GM19043 (cell line): ENCODE results near the gene GPD2.
"Not testable (repeated sequence)": the region's sequence is repeated elsewhere in the genome, so short reads cannot be mapped to it uniquely, and the experiment has no call there.

Experiments used
- ATAC-seq: cut with Tn5 transposase; IDR thresholded peaks from one replicate; pipeline ENCODE4 v1.9.1; 2021; ENCODE audit warnings: low read depth; ENCODE audit not compliant: unreplicated experiment

GPD2 gene

DNA sequence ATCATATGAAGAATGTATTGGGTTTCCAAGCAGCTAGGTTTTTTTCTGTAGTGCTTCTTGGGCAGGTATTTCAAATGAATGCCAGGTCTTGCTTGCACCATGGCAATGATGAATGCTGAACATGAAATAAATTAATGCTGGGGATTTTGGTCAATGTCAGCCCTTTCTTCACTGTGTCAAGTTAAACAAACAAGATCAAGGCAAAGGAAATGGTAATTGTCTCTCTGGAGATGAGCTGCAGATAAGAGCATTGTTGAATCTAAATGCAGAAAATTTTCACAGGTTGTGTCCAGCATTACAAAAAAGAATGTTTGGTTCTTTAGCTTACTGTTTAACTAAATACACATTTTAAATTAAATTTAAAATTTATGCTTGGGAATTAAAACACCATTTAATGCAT is 144.3 kb downstream of the GPD2 start:
- ATAC-seq: no peak

DNA sequence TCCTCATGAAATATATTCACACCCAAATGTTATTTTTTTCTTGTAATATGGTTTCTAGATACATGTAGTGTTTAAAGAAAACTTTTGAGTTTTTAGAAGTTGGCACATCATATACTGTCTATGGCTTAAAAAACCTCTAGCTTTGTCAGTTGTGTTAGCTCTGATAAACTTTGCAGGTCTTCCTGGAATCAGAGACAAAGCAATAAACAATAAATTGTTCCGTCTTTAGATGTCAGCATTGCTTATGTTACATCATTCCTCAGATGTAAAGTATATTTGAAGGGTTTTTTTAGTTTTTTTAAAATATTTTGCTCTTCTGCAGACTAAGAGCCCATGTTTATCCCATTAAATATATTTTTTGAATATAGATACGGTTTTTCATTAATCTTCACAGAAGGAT is 145.1 kb downstream of the GPD2 start:
- ATAC-seq: no peak

DNA sequence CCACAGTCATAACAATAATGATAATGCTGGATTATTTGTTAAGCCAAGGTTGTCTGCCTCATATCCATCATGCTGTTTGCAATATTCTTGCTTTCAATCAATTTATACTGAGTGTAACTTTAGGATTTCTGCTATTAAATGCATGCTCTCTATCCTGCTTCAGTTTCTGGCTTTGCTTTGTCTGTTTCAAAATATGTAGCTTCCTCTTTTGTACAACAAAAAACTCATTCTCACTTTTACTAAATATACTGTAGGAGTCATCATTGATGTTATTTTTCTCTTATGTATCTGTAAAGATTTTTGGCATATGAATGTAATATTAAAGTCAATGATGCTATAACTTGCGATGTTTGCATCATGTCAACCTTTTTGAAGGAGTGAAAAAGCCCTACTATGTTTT is 149.3 kb downstream of the GPD2 start:
- ATAC-seq: no peak

DNA sequence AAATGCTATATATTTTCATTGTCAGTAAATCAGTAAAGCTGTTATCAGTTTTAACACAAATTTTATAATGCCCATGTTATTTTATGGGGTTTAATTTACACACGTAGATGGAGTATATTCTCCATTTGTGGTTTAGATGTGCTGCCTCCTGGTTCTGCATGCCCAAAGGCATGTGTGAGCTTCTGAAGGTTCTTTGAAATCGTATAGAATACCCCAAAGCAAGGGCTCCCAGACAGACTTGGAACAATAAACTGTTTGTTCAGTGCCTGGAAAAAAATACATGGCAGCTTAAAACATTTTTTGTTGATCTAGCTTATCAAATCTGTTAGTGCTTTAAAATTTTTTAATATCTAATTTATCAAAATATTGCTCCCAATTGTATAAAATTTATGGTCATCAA is 150.4 kb downstream of the GPD2 start:
- no peak for ATAC-seq

DNA sequence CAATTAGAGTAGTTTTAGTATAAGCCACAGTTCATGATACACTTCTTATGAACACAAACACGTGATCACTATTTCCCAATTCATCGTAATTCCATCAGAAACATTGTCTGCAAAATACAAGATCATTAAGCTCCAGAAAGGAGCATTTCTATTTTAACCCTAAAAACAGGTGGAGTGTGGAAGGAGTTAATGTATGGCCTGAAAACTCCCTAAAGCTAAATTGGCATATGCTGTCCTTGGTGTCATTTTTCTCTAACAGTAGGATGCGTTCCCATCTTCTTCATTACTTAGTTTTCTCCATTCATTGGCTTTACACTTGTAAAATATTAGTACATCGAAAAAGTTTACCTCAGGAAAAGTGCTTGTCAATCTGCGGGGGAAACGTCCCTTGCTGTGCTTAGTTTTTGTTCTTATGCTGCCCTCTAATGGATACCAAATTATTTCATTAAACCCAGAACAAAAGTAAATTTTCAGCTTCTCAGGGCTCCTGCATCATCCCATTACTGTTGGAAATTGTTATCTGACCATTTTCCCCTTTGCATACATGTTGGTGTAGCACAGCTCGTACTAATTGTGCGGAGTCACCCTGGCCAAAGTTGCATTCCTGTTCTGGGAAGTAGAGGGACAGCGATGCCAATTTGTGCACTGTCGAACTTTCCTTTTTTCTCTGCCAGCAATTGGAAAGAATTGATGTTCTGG is 153.4 kb downstream of the GPD2 start:
- peak; percentile 70 for ATAC-seq

DNA sequence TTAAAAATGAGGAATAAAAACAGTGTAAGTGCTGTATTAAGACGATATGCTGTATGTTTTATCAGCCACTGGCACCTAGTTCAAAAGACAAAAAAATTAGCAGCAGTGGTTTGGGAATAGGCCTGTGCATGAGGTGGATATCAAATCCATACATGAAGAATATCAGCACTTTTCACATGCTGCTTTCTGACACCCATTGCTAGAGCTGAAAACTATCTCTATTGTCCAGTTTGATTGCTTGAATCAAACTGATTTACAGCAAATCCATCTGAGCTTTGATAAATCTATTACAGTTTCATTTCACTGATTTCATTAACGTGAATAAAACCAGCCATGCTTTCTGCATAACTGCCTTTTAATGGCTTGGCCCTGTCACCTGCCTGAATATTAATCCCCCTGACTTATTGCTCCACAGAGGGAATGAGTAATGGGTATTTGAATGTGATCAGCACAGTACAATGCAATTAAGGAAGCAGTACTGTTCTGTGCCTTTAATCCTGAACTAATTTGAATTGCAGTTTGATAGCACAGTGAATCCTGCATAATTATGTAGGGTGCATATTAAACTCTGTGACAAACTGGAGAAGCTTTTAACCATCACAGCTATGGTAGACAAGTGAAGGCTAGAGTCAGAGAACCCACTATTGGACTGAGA is 154.0 kb downstream of the GPD2 start:
- ATAC-seq: no peak

DNA sequence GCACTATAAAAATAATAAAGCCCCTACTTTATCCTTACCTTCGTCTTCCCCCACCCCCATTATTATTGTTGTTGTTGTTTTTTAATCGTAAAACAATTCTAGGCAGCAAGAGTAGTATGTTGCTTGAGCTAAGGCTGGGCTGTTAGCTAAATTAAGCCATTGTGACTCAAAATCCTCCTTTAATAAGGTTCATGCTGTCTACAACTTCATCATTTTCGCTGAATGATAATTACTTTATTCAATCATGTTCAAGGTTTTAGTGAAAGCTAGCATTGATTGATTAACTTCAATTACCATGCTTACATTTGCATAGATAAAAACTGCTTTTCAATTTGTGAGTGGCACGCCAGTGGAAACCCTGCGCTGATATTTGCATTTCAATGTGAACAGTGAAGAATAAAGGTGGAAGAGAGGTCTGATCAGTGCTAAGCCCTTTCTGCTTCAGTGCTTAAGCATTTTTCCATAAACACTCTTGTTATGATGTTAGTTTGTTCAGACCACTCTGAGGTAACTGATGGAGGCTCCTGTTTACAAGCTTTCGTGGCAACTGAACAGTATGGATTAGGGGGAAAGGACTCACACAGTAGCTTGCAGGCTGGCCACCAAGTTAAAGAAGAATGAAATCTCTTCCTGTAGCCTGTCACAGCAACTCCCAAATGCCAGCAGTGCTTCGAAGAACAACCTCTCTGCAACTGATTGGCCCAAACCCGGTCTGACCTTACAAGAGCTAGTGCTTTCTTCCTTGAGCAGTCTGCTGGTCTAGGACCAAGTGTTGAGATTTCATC is 156.8 kb downstream of the GPD2 start:
- ATAC-seq: no peak

DNA sequence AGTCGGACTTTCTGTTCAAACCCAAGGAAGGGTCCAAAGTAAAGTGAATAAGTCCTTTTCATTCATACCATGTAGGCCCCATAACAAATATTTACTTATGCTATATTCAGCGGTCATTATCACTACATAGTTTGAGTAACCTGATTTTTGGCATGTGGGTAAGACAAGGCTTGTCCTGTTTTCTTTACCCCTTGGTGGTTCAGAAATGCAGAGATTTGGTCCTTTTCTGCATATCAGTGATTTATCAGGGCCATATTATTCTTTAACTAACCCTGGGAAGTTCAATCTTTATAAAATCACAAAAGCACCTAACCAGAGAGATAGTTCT is 157.4 kb downstream of the GPD2 start:
- ATAC-seq: no peak

DNA sequence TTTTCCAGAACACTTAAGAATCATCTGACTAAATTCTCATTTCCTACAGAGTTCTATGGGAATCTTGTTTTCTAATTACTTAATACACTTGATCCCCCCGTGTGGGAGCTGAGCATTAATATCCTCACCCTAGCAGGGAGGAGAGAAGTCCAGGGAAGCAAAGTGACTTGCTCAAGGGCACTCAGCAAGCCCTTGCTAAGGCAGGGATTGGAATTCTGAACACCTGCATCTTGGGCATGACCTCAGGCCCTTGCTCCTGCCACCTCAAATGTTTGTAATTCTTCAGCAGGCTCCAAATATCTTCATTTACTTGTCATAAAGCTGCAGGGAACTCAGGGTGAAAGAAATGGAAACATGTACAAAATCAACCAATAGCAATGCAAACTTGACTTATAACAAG is 162.4 kb downstream of the GPD2 start:
- no peak for ATAC-seq

DNA sequence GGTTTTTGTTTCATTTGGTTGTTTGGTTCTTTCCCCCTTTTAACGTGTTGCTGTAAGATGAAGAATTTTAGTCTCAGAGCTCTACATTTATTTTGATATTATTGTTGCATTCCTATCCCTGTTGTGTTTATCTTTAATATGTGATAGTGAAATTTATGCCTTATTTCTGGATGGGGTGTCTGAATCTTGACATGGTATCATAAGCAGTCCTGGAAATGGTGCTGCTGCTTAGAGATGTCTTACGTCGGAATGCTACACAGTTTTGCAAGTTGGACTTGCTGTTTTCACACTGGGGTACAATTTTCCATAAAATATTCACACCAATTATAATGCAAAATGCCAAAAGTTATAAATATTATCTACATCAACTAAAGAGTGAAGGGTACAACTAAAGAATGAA is 164.0 kb downstream of the GPD2 start:
- no peak for ATAC-seq

DNA sequence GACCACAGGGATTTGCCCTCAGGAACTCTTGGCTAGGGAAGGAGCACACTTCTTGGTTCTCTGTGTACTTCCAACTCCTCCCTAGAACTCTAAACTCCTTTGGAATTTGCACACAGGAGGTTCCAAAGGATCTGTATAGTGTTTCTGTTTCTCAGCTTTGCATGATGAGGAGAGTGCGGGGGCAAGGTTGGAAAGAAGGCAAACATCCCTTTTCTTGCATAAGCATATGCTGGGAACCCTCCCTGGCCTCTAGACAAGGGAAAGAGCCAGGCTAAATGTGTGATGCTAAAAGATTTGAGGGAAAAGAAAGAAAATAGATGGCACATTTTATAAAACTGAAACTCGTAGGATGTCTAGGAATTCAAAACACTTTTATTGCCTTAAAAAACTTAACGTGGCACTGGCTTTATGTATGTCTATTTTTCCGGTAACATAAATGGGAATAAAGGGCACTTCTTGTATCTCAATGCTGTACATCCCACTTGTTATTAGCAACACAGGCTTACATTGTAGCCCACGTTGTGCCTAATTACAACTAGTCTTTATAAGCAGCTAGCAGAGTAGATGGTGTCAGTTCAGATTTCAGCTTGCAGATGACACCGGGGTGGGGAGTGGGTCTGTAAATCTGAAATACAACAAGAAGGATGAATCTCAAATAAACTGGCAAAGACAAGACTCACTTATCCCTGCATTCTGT is 165.8 kb downstream of the GPD2 start:
- ATAC-seq: no peak

DNA sequence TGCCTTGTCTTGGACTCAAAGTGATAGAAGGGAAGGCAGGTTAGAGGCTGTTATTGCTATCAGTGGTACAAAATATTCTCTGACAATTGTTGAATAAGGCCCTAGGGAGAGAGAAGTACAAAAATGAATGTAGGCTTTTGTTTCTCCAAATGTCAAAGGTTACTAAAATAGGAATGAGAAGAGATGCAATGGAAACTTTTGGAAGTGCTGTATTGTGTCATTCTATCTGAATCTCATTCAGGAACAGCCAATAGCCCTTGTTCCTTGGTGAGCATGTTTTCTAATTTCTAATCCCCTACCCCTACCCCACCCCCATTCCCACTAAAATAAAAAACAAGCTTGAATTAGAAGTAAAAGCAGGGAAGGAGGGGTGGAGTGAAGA is 166.4 kb downstream of the GPD2 start:
- ATAC-seq: no peak

DNA sequence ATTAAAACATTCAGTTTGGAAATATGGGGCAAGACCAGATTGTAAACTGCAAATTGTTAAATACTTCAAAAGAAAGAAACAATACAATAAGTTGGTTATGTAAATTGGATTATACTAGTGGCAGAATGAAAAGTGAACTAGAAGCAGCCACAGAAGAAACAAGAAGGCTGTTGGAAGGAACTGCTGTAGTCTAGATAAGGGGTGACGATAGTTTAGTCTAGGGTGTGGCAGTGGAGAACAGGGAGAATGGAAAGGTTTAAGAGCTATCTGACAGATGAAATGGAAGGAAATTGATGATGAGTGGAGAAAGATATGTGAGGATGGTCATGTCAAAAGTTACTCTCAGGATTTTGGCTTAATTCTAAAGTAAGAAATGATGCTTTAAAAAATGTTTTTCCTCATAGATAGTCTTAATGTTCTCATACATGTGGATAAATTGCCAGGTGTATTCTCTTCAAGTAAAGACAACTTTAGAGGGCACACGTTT is 179.7 kb downstream of the GPD2 start:
- ATAC-seq: no peak

DNA sequence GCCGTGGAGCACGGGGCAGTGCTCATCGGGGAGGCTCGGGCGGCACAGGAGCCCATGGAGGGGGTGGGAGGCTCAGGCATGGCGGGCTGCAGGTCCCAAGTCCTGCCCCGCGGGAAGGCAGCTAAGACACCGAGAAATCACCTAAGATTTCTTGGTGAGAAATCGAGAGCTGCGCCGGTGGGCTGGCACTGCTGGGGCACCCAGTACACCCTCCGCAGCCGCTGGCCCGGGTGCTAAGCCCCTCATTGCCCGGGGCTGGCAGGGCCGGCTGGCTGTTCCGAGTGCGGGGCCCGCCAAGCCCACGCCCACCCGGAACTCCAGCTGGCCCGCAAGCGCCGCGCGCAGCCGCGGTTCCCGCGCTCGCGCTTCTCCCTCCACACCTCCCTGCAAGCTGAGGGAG is 181.9 kb downstream of the GPD2 start:
- ATAC-seq: not testable (repeated sequence)

DNA sequence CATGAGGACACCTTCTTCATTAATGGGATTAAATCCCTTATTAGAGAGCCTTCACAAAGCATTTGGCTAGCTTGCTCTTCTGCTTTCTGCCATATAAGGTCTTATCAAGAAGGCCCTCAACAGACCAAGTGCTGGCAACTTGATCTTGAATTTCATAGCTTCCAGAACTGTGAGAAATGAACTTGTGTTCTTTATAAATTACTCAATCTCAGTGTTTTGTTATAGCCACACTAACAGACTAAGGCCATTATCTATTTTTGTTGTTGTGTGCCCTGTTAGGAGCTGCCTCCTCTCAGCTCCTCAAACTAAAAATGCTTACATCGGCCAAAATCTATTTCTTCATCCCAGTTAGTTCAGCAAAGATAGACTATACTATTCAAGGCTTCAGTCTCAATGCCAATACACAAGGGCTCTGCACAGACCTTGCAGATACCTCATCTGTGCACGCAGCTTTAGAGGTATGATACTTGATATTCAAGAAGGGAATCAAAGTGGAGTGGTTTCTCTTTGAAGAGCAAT is 182.9 kb downstream of the GPD2 start:
- ATAC-seq: no peak

DNA sequence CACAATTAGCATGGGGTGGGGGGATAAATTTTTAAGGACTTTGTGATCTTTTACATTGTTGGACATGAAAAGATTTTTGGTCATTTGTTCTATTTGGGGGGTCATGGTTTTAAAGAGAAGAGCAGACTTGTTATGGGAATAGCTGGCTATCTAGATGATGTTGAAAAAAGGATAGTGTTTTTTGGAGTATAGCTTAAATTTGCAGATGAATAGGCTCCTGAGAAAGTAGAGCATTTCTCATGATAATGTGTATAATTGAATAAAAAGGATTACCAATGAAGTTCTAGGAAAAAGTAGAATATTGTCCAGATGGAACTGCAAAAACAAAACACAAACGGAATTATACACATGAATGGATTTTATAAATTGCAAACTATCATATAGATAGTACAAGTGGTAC is 186.3 kb downstream of the GPD2 start:
- ATAC-seq: no peak

DNA sequence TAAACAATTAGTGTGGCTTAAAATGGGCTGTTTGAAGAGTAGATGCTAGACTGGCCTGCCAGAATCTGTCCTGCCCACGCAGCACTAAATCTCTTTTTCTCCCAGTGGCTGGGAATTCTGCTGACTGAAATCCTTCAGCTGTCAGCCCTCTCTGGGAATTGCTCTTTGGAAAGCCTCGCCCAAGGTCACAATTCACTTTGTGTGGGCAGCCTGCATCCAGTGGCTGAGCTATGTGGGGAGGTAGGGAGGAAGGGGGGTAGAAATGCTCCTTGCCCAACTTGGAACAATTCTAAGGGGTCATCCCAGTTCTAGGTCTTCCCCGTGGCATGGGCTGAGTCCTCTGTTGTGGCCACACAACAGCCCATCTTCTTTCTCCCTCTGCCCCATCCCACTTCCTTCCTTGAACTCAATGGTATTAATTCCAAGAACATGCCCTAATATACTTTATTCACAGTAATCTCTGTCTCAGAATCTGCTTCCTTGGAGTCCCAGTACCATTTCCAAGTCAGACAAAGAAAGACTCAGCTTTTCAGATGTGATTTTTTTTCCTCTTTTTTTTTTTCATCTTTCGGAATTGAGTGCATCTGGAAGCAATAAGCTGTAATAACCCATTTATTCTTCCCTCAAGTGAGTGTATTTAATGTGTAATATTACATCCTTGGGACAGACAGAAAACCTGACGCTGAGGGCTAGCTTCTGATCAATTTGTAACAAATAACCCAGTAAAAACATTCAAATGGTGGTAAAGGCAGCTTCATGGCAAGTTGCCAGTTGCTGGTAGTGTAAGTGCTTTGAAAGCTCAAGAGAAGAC is 189.4 kb downstream of the GPD2 start:
- ATAC-seq: no peak

DNA sequence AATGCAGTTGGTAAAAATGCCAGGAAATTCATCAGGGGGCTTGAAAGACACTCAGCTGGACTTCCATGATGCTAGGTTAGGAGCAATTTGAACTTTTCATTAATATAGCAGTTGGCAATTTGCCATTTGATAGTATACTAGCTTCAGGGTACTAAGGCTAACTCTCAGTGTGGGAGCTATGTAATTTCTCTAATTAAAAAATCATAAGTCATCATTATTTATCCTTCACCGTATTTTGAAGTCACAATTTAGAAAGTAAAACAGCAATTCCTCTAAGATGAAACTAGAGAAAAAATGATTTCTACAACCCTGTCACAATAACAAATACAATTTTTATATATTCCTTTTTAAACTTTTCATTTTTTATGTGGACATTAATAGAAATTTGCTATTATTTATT is 190.8 kb downstream of the GPD2 start:
- no peak for ATAC-seq

DNA sequence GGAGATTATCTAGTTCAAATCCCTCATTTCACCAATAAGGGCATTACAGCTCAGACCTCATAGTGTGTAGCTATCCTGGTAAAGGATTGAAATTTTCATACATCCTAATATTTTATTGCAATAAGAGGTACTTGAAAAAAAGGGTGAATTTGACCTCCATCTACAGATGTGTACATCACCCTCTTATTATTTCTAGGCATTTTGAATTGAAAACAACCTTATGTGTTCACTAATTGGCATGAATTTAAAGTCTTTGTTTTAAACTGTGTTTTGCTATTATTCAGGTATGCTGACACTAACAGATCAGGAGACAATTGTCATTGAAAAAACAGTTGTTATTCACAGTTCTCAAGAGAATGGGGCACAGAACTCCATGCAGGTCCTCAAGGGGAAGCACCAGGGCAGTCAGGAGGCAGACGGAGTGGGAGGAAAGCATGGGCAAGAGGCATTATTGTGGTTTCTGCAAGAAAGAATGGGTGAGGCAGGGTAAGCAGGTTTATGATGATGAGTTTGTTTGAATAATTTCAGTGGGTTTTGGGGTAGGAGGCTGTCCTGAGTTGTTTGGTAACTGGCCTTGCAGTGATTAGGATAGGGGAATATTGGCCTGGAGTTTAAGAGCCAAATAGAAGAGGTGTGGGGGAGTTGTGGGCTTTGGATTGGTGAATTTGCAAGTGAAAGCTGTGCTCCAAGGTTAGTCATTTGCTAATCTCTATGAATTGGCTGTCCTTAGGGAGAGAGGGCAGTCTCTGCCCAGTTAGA is 194.6 kb downstream of the GPD2 start:
- ATAC-seq: no peak
